ENCODE data around the gene CHDH. TPM values are rescaled to one million over a fixed set of nuclear protein-coding genes. Genes with fewer than 3 reads are reported as not detected.

The CHDH gene
- total RNA-seq, 1 experiment from 2014 or later, result 5.1 TPM

GRCh38 chr3:53778153-53778552, 68.1 kb downstream of the CHDH start:
- no peaks in the 10 kb centered on the region for H3K79me2 ChIP-seq (ENCODE audit: low read length)
- H3K4me2 ChIP-seq (ENCODE audit: low read length), result no peak overlapping the region
- H4K20me1 ChIP-seq (ENCODE audit: low read length), result no peaks in the 10 kb centered on the region
- no peak overlapping the region for H3K9ac ChIP-seq (ENCODE audit: low read length)
- no peaks in the 10 kb centered on the region for H3K36me3 ChIP-seq (ENCODE audit: low read depth, low read length)
- H3K4me3 ChIP-seq (ENCODE audit: low read length), result no peak overlapping the region
- ChIA-PET POLR2A (ENCODE audit: unreplicated experiment) (no interaction called here), CTCF (no interaction called here)
- DNase-seq (no peak), ATAC-seq (no peak)
- no peaks in the 10 kb centered on the region for H3K4me1 ChIP-seq (ENCODE audit: insufficient read depth, low read length)
- no peaks in the 10 kb centered on the region for H3K9me2 ChIP-seq (replicated peaks; ENCODE audit: low read length)
- no peaks in the 10 kb centered on the region for H3F3A ChIP-seq (ENCODE audit: low read length, unreplicated experiment)
- H3K9me3 ChIP-seq (ENCODE audit: low read length), result no peaks in the 10 kb centered on the region
- TF ChIP-seq, protein P1, sequence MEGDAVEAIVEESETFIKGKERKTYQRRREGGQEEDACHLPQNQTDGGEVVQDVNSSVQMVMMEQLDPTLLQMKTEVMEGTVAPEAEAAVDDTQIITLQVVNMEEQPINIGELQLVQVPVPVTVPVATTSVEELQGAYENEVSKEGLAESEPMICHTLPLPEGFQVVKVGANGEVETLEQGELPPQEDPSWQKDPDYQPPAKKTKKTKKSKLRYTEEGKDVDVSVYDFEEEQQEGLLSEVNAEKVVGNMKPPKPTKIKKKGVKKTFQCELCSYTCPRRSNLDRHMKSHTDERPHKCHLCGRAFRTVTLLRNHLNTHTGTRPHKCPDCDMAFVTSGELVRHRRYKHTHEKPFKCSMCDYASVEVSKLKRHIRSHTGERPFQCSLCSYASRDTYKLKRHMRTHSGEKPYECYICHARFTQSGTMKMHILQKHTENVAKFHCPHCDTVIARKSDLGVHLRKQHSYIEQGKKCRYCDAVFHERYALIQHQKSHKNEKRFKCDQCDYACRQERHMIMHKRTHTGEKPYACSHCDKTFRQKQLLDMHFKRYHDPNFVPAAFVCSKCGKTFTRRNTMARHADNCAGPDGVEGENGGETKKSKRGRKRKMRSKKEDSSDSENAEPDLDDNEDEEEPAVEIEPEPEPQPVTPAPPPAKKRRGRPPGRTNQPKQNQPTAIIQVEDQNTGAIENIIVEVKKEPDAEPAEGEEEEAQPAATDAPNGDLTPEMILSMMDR (conservative IDR thresholded peaks at IDR 0.05; ENCODE audit: low read depth, low read length), result no peak
- TF ChIP-seq EZH2phosphoT487 (IDR thresholded peaks at IDR 0.05; ENCODE audit: borderline replicate concordance, low read length) (no peak), EZH2 (IDR thresholded peaks at IDR 0.05; ENCODE audit: low read length, unreplicated experiment) (no peak)
- BruUV-seq (replicated peaks), result no TSS peak
- H3K27me3 ChIP-seq (ENCODE audit: low read length), result peaks cover 82% of the 10 kb centered on the region
- intact Hi-C loops (cut with micrococcal nuclease), result no loop called here
- H2AFZ ChIP-seq (ENCODE audit: low read length), result no peak overlapping the region
- H3K27ac ChIP-seq (ENCODE audit: low read length), result no peak overlapping the region

DNA sequence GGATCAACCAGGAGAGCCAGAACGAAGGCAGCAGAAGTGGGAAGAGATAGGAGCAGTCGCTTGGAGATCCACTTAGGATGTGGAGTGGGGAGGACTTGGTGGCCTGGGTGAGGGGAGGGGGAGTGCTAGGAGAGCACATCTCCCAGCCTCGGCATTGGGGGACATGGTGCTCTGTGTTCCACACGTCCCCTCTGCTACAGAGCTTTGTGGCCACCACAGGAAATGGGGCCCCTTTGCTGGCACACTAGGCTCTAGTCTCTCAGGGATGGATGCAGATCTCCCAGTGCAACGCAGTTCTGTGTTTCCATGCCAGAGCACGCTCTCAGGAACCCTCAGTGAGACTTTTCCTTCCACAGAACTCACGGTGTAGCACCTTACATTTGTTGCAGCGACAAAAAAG, 68.8 kb downstream of the CHDH start:
- DNase-seq, result no peak
- Histone ChIP-seq H3K4me1 (ENCODE audit: insufficient read depth, low read length) (no peaks in the 10 kb centered on the region), H3F3A (ENCODE audit: low read length, unreplicated experiment) (no peaks in the 10 kb centered on the region), H3K9me2 (replicated peaks; ENCODE audit: low read length) (no peaks in the 10 kb centered on the region), H3K9ac (ENCODE audit: low read length) (no peak overlapping the region), H3K27ac (ENCODE audit: low read length) (no peak overlapping the region), H2AFZ (ENCODE audit: low read length) (no peak overlapping the region), H3K27me3 (ENCODE audit: low read length) (peaks cover 82% of the 10 kb centered on the region), H3K79me2 (ENCODE audit: low read length) (no peaks in the 10 kb centered on the region), H3K4me3 (ENCODE audit: low read length) (no peak overlapping the region), H4K20me1 (ENCODE audit: low read length) (no peaks in the 10 kb centered on the region), H3K9me3 (ENCODE audit: low read length) (no peaks in the 10 kb centered on the region), H3K4me2 (ENCODE audit: low read length) (no peak overlapping the region), H3K36me3 (ENCODE audit: low read depth, low read length) (no peaks in the 10 kb centered on the region)
- ChIA-PET CTCF (no interaction called here), POLR2A (ENCODE audit: unreplicated experiment) (no interaction called here)
- ATAC-seq, result no peak
- no TSS peak for BruUV-seq (replicated peaks)
- intact Hi-C loops (cut with micrococcal nuclease), result no loop called here
- TF ChIP-seq EZH2 (IDR thresholded peaks at IDR 0.05; ENCODE audit: low read length, unreplicated experiment) (no peak), EZH2phosphoT487 (IDR thresholded peaks at IDR 0.05; ENCODE audit: borderline replicate concordance, low read length) (no peak)
- TF ChIP-seq, protein P1 (conservative IDR thresholded peaks at IDR 0.05; ENCODE audit: low read depth, low read length), result no peak

- TF ChIP-seq, protein P1 (conservative IDR thresholded peaks at IDR 0.05; ENCODE audit: low read depth, low read length), result no peak
- TF ChIP-seq EZH2 (IDR thresholded peaks at IDR 0.05; ENCODE audit: low read length, unreplicated experiment) (no peak), EZH2phosphoT487 (IDR thresholded peaks at IDR 0.05; ENCODE audit: borderline replicate concordance, low read length) (no peak)
- no peaks in the 10 kb centered on the region for H3K9me2 ChIP-seq (replicated peaks; ENCODE audit: low read length)
- ATAC-seq (no peak), DNase-seq (peak; percentile 11)
- H3K4me2 ChIP-seq (ENCODE audit: low read length), result no peak overlapping the region; the same call in 1 of the 2 replicates
- H3K27me3 ChIP-seq (ENCODE audit: low read length), result peaks cover 84% of the 10 kb centered on the region
- intact Hi-C loops (cut with micrococcal nuclease), result no loop called here
- no peaks in the 10 kb centered on the region for H3F3A ChIP-seq (ENCODE audit: low read length, unreplicated experiment)
- ChIA-PET CTCF (no interaction called here), POLR2A (ENCODE audit: unreplicated experiment) (no interaction called here)
- no peaks in the 10 kb centered on the region for H3K4me1 ChIP-seq (ENCODE audit: insufficient read depth, low read length)
- no peak overlapping the region for H3K4me3 ChIP-seq (ENCODE audit: low read length)
- no peak overlapping the region for H2AFZ ChIP-seq (ENCODE audit: low read length)
- no peaks in the 10 kb centered on the region for H4K20me1 ChIP-seq (ENCODE audit: low read length)
- no peaks in the 10 kb centered on the region for H3K79me2 ChIP-seq (ENCODE audit: low read length)
- H3K9me3 ChIP-seq (ENCODE audit: low read length), result no peaks in the 10 kb centered on the region
- no TSS peak for BruUV-seq (replicated peaks)
- H3K36me3 ChIP-seq (ENCODE audit: low read depth, low read length), result no peaks in the 10 kb centered on the region
- no peak overlapping the region for H3K9ac ChIP-seq (ENCODE audit: low read length)
- H3K27ac ChIP-seq (ENCODE audit: low read length), result 0 out of 2 replicates have a peak overlapping the region, but pooled peaks have one; percentile 5
These were observed 69.6 kb downstream of the CHDH start for GRCh38 chr3:53776494-53777101.

Data from PC-3 (cell line).